IPS-20b (cell line): ENCODE data around the gene LAMA5.

ENCODE experiments used
- H3K27ac ChIP-seq: one replicate; pipeline ENCODE4 v1.5.1; 2013; ENCODE audit warnings: low read length
- H3K27me3 ChIP-seq: 2 replicates; pipeline ENCODE4 v1.6.1; 2013; ENCODE audit warnings: mild to moderate bottlenecking, low read length, inconsistent platforms; ENCODE audit not compliant: insufficient read depth
- H3K36me3 ChIP-seq: 2 replicates; pipeline ENCODE4 v1.6.1; 2013; ENCODE audit warnings: low read depth, mild to moderate bottlenecking, inconsistent platforms, low read length, moderate library complexity; ENCODE audit not compliant: insufficient read depth
- H3K4me1 ChIP-seq: 2 replicates; pipeline ENCODE4 v1.6.1; 2013; ENCODE audit warnings: mild to moderate bottlenecking, control low read depth, inconsistent platforms, low read length, moderate library complexity; ENCODE audit not compliant: insufficient read depth
- H3K4me3 ChIP-seq: 2 replicates; pipeline ENCODE4 v1.5.1; 2013; ENCODE audit warnings: mild to moderate bottlenecking, low read length, inconsistent platforms
- H3K9ac ChIP-seq: 2 replicates; pipeline ENCODE4 v1.6.1; 2013; ENCODE audit warnings: low read depth, mild to moderate bottlenecking, inconsistent platforms, low read length, moderate library complexity
- H3K9me3 ChIP-seq: 2 replicates; pipeline ENCODE4 v1.6.1; 2013; ENCODE audit warnings: mild to moderate bottlenecking, low read depth, low read length, inconsistent platforms; ENCODE audit not compliant: insufficient read depth

The LAMA5 gene

GRCh38 chr20:62269378-62269777 lies 97.7 kb downstream of the LAMA5 start:
- Histone ChIP-seq H3K4me1 (no peaks in the 10 kb centered on the region), H3K27ac (no peak overlapping the region), H3K9ac (no peak overlapping the region), H3K36me3 (peaks cover 44% of the 10 kb centered on the region), H3K9me3 (no peaks in the 10 kb centered on the region; the same call in 1 of the 2 replicates), H3K4me3 (no peak overlapping the region), H3K27me3 (no peaks in the 10 kb centered on the region)

GRCh38 chr20:62268228-62268900 lies 98.7 kb downstream of the LAMA5 start:
- Histone ChIP-seq H3K36me3 (peaks cover 41% of the 10 kb centered on the region), H3K4me1 (no peaks in the 10 kb centered on the region), H3K9ac (no peak overlapping the region), H3K4me3 (no peak overlapping the region), H3K27ac (no peak overlapping the region), H3K9me3 (no peaks in the 10 kb centered on the region; the same call in 1 of the 2 replicates), H3K27me3 (no peaks in the 10 kb centered on the region)

- H3K9me3 ChIP-seq, result no peaks in the 10 kb centered on the region; the same call in 1 of the 2 replicates
- H3K4me1 ChIP-seq, result no peaks in the 10 kb centered on the region
- no peak overlapping the region for H3K27ac ChIP-seq
- H3K4me3 ChIP-seq, result no peak overlapping the region
- H3K9ac ChIP-seq, result no peak overlapping the region
- no peaks in the 10 kb centered on the region for H3K27me3 ChIP-seq
- H3K36me3 ChIP-seq, result peaks cover 38% of the 10 kb centered on the region
Observed at GRCh38 chr20:62267543-62267942, 99.6 kb downstream of the LAMA5 start.

- Histone ChIP-seq H3K4me3 (no peak overlapping the region), H3K27me3 (no peaks in the 10 kb centered on the region), H3K36me3 (peaks cover 37% of the 10 kb centered on the region), H3K9me3 (no peaks in the 10 kb centered on the region; the same call in 1 of the 2 replicates), H3K4me1 (no peaks in the 10 kb centered on the region), H3K27ac (no peak overlapping the region), H3K9ac (no peak overlapping the region)
Observed at GRCh38 chr20:62266851-62267250, 100.3 kb downstream of the LAMA5 start.

GRCh38 chr20:62266340-62266739 lies 100.8 kb downstream of the LAMA5 start:
- no peaks in the 10 kb centered on the region for H3K4me1 ChIP-seq
- H3K36me3 ChIP-seq, result peaks cover 40% of the 10 kb centered on the region
- H3K27me3 ChIP-seq, result no peaks in the 10 kb centered on the region
- H3K4me3 ChIP-seq, result no peak overlapping the region
- no peaks in the 10 kb centered on the region; the same call in 1 of the 2 replicates for H3K9me3 ChIP-seq
- no peak overlapping the region for H3K27ac ChIP-seq
- H3K9ac ChIP-seq, result no peak overlapping the region

- peaks cover 41% of the 10 kb centered on the region for H3K36me3 ChIP-seq
- no peaks in the 10 kb centered on the region; the same call in 1 of the 2 replicates for H3K9me3 ChIP-seq
- H3K4me3 ChIP-seq, result no peak overlapping the region
- no peaks in the 10 kb centered on the region for H3K4me1 ChIP-seq
- H3K27ac ChIP-seq, result no peak overlapping the region
- H3K9ac ChIP-seq, result no peak overlapping the region
- no peaks in the 10 kb centered on the region for H3K27me3 ChIP-seq
Observed at GRCh38 chr20:62265365-62265764, 101.7 kb downstream of the LAMA5 start.

- Histone ChIP-seq H3K27me3 (no peaks in the 10 kb centered on the region), H3K9me3 (no peaks in the 10 kb centered on the region; the same call in 1 of the 2 replicates), H3K4me3 (no peak overlapping the region), H3K4me1 (no peaks in the 10 kb centered on the region), H3K36me3 (peaks cover 41% of the 10 kb centered on the region), H3K9ac (no peak overlapping the region), H3K27ac (no peak overlapping the region)
Observed at GRCh38 chr20:62263396-62263795, 103.7 kb downstream of the LAMA5 start.

GRCh38 chr20:62262064-62262463 lies 105.0 kb downstream of the LAMA5 start:
- H3K9ac ChIP-seq, result no peak overlapping the region
- H3K36me3 ChIP-seq, result peaks cover 45% of the 10 kb centered on the region
- no peaks in the 10 kb centered on the region for H3K27me3 ChIP-seq
- H3K4me3 ChIP-seq, result no peak overlapping the region
- no peaks in the 10 kb centered on the region; the same call in 1 of the 2 replicates for H3K9me3 ChIP-seq
- no peak overlapping the region for H3K27ac ChIP-seq
- no peaks in the 10 kb centered on the region for H3K4me1 ChIP-seq

GRCh38 chr20:62259294-62259565 lies 107.9 kb downstream of the LAMA5 start:
- Histone ChIP-seq H3K4me1 (no peaks in the 10 kb centered on the region), H3K27ac (no peak overlapping the region), H3K4me3 (no peak overlapping the region), H3K9ac (no peak overlapping the region), H3K36me3 (peaks cover 32% of the 10 kb centered on the region), H3K27me3 (no peaks in the 10 kb centered on the region), H3K9me3 (no peaks in the 10 kb centered on the region)
